HG03354 (cell line): ENCODE data around the gene PLXND1.

Experiments used
- ATAC-seq: cut with Tn5 transposase; IDR thresholded peaks from one replicate; pipeline ENCODE4 v1.9.1; 2021; ENCODE audit warnings: mild to moderate bottlenecking; ENCODE audit not compliant: unreplicated experiment, poor library complexity, severe bottlenecking

The PLXND1 gene

DNA sequence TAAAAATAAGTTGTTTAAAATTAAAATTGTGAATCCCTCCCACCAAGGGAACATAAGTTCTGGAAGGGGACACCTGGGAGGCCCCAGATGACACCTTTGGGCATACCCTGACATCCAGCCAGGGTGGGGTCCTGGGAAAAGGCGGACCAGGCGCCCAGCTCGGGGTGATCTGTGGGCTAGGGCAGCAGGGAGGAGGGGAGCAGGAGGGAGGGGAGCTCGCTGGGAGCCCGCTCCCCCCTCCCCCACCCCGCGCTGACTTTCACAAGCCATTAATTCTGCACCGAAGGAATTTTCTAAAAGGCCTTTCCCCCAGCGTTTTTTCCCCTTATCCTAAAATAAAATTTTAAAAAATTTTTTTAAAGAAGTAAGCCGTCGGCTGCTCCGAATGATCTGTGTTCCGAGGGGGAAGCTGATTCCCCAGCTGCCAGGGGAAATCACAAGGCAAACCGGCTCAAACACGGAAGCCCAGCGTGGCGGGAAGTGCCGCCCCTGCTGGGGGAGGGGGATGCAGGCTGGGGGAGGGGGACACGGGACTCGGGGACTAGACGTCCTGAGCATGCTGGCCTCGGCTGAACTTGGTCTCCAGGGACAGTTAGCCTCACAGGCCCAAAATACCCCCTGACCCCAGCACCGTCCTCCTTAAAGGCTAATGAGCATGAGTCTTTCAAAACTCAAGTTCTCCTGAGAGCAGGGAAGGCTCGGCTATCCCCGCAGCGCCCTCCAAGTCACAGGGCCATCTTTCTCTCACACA is 13.9 kb downstream of the PLXND1 start:
- no peak for ATAC-seq

DNA sequence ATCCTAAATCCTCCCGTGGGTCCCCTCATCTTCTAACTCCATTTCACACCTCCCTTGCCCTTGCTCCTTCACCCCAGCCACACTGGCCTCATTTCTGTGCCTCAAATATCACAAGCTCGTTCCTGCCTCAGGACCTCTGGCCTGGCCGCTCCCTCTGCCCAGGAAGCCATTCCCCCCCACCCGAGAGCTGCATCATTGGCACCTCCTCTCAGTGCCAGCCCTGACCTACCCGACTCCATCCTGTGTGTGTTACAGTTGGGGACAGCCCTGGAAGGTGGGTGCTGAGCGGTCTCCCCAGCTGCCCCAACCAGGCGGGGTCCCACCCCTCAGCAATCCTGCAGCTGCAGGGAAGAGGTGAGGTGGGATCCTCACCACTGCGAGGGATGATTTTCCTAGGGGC is 14.5 kb downstream of the PLXND1 start:
- no peak for ATAC-seq

DNA sequence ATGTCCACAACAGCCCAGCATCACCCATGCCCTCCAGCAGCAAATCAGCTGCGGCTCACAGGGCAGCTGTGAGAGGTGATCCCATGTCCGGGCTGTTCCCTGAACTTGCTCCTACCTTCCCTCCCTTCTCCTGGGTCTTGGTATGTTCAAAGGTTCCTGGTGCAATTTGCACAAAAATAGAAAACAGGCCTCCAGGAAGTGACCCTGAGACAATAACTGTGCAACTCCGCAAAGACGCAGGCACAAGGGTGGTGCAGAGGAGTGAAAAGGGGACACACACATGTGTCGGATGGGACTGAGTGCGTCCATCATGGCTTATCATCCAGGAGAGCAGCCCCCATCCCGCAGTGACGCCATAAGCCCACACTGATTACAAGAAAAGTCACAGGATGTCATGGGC is 16.3 kb downstream of the PLXND1 start:
- ATAC-seq: no peak

DNA sequence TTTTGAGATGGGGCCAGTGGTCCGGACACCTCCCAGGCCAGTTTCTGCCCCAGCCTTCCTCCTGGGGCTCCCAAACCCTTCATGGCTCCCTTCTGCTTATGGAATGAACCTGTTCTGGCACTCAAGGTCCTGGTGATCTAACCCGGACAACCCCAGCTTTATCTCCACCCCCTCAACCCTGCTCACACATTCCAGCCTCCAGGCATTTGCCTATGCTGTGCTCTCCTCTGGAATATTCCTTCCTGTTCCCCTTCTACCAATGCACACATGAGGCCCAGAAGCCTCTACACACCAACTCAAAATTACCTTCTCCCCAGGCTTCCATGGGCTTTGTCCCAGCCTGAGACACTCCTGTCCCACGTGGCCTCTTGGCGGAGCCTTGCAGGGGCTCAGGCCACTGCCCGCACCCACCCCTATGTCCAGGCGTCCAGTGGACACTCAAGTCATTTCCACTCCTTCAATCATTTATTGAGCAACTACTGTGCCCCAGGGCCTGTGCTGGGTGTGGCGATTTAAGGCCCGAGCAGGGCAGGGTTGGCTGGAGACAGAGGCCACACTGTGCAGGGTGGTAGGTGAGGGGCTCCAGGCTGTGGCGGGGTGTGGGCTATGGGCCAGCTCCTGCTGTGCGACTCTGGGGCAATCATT is 18.8 kb downstream of the PLXND1 start:
- no peak for ATAC-seq

DNA sequence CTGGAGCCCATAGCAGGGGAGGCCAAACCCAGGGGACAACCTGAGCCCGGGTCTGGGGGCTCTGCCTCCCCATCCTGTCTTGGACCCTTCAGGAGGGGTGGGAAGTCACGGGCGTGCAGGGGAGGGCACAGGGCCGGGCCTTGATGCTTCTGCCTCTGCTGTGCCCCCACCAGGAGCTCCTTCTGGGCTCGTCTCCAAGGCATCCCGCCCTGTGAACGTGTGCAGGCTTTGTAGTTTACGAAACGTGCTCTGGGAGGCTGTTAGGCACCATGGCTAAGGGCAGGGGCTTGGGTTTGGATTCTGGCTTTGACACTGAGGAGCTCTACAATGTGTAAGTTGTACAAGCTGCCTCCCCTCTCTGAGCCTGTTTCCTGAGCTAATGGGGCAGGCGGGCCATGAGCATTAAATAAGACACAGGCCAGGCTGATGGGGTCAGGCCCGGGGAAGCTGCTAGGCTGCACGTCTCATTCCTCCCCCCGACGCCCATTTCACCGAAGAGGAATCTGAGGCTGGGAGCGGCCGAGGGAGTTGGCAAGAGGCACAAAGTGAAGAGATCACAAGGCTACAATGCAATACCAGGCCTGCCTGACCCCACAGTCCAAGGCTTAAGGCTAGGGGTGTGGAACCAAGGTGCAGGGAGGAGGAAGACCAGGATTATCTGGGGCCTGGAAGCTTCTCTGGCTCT is 19.6 kb downstream of the PLXND1 start:
- ATAC-seq: no peak

DNA sequence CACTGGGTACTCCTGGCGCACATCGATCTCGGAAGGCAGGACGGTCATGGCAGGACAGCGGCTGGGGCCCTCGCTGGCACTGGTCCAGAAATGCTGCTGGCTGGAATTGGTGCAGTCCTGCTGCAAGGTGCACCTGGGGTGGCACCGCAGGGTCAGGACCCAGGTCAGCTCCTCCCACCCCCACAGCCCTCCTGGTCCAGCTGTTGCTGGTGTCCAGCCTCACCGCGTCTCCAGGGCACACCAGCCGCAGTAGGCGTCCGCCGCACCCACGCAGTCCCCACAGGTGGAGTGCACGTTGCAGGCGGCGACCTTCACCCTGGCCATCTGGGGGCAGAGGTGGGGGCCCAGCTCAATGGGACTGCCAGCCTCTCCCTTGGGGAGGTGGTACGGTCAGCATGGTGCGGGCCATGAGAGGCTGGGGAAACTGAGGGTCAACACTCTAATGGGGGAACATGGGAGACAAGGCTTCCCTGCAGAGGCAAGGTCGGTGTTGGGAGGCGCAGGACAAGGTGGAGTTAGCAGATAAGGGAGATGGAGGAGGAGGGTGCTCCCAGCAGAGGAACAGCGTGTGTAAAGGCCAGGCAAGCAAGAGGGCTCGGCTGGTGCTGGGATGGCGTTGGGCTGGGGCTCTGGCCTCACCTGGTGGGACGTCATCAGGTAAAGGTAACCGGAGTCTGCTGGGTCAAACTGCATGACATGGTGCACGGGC is 20.4 kb downstream of the PLXND1 start:
- ATAC-seq: no peak

DNA sequence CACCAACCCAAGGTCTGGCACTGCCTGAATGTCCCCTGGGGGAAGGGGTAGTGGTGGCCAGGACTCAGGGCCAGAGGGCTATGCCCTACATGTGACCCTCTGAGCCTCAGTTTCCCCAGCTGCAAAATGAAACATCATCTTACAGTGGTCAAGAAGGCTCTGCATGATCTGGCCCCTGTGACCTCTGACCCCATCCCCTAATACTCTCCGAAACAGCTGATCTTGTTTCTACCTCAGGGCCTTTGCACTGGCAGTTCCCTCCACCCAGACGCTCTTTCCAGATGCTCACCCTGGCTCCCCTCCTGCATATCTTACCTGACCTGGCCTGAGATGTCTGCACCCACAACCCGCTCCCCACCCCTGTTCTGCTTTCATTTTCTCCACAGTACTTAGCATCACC is 21.8 kb downstream of the PLXND1 start:
- no peak for ATAC-seq

DNA sequence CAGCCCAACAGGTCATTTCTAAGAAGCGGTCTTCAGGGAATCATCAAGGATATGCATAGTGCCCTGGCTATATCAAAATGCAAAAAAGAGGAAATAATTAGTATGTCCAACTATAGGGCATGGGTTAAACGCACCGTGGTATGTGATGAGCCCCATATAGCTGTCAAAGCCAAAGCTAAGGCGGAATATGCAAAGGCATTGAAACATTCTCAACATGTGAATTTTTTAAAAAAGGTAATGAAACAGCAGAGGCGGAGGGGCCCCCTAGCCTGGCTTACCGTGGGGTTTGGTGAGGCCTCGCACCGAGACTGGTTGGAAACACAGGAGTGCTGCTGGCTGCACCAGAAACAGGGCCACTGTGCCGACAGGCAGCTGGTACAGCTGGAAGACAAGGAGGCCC is 23.2 kb downstream of the PLXND1 start:
- ATAC-seq: no peak

DNA sequence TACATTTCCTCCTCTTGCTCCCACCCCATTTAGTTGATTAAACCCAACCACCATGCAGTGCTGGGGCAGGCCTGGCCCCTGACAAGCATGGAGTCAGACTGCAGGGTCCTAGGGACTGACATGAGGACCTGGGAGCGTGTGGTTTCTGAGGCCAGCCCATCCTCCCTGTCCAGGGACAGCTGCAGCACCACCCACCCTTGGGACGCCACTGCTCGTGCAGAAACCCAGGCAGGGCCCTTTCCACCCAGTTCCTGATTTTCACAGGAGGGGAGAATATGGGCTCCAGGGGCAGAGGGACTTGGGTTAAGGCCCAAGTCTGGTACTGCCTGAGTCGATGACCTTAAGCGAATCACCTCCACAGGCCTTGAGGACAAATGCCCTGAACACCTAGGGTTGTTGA is 23.7 kb downstream of the PLXND1 start:
- ATAC-seq: no peak

DNA sequence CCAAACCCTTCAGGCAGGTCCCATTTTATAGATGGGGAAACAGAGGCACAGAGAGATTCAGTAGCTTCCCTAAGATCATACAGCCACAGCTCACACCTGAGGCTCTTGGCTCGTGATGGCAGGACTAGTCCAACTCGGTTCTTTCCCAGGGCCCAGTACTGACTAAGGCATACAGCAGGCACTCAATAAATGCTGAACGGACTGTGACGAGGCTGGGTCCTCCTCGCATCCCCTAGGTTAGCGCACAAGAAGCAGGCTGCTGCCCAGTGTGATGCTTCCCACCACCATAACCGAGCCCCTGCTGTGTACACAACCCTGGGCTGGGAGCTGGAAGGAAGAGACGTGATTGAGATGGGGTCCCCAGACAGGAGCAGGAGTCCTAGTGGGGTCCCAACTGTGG is 24.9 kb downstream of the PLXND1 start:
- ATAC-seq: no peak

DNA sequence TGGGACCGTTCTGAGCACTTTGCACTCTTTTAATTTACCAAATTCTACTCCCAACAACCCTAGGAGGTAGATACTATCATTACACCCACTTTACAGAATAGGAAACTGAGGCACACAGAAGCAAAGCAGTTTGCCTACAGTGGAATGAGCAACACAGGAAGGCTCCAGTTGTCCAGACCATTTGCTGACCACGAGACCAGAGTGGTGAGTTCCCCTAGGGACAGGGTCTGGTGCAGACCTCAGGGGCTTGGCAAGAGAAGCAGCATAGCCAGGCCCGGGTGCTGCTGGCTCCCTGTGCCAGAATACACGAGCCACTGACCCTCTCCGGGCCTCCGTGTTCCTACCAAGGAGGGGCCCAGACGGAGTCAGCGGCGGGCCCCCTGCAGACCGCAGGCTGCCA is 26.5 kb downstream of the PLXND1 start:
- no peak for ATAC-seq

DNA sequence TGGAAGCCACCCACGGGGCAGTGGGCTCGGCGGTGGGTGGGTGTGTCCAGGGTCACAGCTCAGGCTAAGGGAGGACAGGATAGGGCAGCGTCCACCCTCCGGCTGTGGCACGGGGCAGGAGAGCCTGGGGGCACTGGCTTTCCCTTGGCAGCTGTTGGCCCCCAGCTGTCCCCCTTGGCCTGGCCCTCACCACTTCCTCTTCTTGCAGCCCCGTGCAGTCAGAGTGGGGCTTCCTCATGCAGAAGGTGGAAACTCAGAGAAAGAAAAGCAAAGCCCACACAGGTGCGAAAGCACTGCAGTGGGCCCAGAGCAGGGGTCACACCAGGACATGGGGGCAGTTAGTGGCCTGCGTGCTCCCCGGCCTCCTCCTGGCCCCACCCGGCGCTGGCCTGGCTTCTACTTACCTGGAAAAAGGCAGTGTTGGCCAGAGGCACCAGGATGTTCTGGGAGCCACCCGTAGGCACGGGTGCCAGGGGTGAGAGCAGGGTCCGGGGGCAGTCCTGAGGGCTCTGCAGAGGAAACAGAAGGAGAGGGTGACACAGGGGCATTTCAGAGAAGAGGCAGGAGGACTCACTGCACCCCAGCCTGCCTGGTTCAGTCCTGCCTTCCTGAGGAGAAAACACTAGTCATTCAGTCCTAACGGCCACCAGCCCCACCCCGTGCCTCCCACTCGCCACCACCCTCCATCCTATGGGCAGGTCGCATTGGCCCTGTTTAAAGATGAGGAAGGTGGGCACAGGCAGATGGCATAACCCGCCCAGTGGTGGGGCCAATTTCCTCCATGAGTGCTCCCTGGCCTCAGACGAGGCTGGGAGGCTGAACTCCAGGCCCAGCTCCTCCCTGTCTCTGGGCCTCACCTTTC is 28.3 kb downstream of the PLXND1 start:
- ATAC-seq: peak; percentile 55

DNA sequence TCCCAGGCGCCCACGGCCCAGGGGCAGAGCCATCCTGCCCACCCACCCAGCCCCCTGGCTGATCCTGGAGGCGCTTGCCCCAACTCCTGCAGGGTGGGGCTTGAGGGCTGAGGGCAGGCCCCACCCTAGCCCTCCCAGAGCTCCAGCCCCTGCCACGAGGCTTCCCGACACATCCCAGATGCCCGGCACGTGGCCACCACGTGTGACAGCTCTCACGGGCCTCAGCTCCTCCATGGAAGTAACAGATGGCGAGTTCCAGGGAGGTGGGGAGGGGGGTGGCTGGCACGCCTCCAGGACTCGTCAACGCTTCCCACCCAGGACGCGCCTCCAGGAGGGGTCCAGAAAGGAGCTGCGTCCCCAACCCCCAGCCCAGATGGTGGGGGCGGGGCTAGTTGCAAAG is 29.1 kb downstream of the PLXND1 start:
- no peak for ATAC-seq

DNA sequence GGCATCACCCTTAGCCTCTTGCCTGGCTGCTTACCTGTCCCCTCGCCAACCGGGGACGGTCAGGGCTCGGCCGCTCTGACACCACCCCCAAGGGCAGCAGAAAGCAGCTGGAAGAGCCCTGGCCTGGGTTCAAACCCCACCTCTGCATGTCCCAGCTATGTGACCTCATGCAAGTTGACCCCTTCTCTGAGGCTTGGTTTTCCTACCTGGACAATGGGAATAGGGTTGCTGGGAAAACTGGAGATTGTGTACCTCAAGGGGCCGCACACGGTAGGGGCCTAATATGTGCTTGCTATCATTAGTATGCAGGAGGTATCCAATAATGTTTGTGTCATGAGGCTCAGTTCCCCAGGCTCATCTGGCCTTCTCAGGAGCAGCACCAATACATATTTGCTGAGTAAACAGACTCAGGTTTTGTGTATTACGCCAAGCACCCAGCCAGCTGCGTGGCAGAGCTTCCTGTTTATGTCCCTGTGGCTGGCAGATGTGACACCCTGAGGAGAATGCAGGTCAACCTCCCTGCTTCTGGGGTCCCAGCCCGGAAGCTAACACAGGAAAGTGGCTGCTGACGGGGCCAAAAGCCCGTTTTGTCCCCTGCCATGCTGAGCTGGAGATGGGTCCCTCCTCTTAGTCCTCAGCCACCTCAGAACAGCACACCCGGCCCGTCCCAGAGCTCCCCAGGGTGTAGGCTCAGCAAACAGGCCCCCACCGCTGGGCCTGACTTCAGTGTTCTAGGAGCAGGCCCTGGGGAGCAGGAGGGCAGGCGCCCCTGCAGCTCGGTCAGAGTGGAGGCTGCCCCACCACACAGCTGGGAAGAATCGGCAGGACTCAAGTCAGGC is 29.7 kb downstream of the PLXND1 start:
- ATAC-seq: peak; percentile 71

DNA sequence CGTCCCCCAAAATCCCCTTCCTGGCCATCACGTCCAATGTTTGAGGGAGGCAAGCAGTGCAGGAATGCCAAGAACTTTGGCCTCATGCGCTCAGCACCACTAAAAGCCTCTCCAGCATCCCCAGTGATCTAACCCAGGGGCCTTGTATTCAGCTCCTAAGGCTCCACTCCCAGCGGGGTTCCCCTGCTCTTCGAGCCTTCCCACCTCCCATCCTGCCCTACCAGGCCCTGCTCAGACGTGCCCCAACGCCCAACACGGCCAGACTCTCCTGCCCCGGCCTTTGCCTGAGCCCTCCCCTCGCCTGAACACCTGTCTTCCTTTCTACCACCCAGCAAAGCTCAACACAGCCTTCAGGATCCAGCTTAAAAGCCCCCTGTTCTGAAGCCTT is 30.5 kb downstream of the PLXND1 start:
- no peak for ATAC-seq

DNA sequence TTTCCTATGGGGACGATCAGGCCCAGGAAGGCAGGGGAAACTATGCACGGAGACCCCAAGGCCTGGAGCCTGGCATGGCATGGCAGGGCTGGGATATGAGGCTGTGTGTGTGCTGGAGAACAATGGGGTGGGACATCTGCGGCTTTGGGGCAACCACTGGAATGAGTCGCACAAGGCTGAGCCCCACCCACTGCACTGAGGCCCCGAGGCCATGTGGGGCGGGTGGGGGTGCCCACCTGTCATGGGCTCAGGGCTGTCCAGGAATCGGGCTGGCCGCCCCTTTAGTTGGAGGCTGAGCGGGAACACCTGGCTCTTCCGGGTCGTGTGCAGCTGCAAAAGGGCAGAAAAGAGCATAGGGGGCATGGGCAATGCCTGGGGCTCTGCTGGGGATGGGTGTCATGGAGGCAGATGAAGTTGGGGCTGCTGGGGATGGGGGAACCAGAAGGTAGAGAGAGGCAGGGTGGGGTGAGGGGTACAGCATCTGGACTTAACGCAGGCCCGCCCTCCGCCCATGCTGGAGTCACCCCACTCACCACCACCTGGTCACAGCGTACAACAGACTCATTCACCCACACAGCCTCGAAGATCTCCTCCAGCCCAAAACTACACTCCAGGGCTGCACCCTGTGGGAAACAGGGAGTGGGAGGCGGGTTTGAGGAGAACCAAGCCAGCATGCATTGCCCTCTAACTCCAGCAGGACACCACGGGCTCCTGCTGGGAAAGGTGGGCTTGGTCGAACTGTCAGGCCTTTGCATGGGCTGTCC is 31.1 kb downstream of the PLXND1 start:
- no peak for ATAC-seq

DNA sequence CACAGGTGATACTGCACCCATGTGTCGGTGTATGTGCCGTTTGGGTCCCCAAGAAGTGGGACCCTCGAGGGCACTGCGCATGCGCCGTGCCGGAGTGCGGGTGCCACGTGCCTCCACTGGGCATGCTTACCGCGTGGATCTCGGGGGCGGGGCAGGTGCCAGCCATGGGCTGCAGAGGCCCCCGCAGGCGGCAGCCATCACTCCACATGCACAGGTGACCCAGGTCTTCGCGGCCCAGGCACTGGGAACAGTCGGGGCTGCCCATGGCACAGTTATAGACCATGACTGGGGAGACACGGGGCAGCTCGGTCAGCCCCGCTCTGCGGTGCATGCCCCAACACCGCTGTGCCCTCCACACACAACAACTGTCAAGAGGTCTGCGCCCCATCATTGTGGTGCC is 32.3 kb downstream of the PLXND1 start:
- ATAC-seq: no peak

DNA sequence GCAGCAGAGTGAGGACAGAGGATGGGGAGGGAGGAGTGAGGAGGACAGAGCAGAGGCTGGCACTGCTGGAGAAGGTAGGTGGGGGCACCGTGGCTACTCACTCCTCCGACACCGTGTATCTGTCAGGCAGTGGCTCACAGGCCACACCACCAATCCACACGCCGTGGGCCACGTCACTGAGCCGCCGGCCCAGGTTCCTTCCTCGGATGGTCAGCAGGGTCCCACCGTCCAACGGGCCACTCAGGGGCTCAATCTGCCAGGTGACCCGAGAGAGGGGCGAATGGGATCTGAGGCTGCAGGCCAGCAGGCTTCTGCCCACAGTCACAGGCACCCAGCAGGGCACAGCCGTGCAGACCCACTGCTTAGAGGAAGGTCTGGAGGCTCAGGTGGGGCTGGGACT is 33.0 kb downstream of the PLXND1 start:
- ATAC-seq: no peak
